Right cardiac atrium (tissue), 5 donors: ENCODE measurements around the gene TMEM225B. TPM values are rescaled to one million over a fixed set of nuclear protein-coding genes. Genes with fewer than 3 reads are reported as not detected.
"Not testable (repeated sequence)": the region's sequence is repeated elsewhere in the genome, so short reads cannot be mapped to it uniquely, and the experiment has no call there.

ENCODE experiments used
- ATAC-seq, 2 donors: fragments of 200-7000 bp; cut with Tn5 transposase; one replicate each; pipeline versions ENCODE4 v1.8.0 to v1.9.1; 2020; ENCODE audit warnings: moderate library complexity in 2 of 2, mild to moderate bottlenecking in 1 of 2
- DNase-seq, 3 donors: peaks; one replicate each; pipeline ENCODE4 v3.0.0-alpha.2; 2020
- H3K27ac ChIP-seq: one replicate; pipeline ENCODE4 v1.5.1; 2013; ENCODE audit warnings: mild to moderate bottlenecking, low read length, control low read depth, moderate library complexity
- H3K27me3 ChIP-seq: one replicate; pipeline ENCODE4 v1.6.1; 2013; ENCODE audit not compliant: control insufficient read depth, insufficient read depth
- H3K4me1 ChIP-seq: one replicate; pipeline ENCODE4 v1.6.1; 2013; ENCODE audit warnings: low read length; ENCODE audit not compliant: control insufficient read depth, insufficient read depth
- H3K4me3 ChIP-seq: one replicate; pipeline ENCODE4 v1.5.1; 2013; ENCODE audit warnings: low read length, control low read depth
- H3K9me3 ChIP-seq: one replicate; pipeline ENCODE4 v1.6.1; 2013; ENCODE audit warnings: low read length; ENCODE audit not compliant: control insufficient read depth
- WGBS: extraction: QIAGEN DNeasy Blood & Tissue Kit; methylation state at CpG from one replicate; pipeline ENCODE4 v1.1.7; 2013; 5-methylcytosine and 5-hydroxymethylcytosine counted together
- intact Hi-C, 4 donors: fragments of 100-400 bp; cut with DNase I; formaldehyde crosslinking; loops; one replicate each; pipeline versions ENCODE4 v1.11.0 to v1.14.0; 2022 to 2023
- polyA plus RNA-seq: library from polyadenylated mRNA; stranded (reverse); fragments of 200-250 nt; gene quantifications from one replicate; pipeline ENCODE4 v1.2.3, GENCODE V29; 2013
- total RNA-seq, 4 donors: library from RNA; stranded (reverse); fragmentation: NEBNext Ultra II Directional; extraction: Animal tissue kit (Norgen Biotek cat#: 25700); gene quantifications; one replicate each; pipeline ENCODE4 v1.2.1, GENCODE V29; 2021
- donor health status: healthy with polysubstance abuse.
- donor health status: DM: no; HTN: yes; CAD: no.
- donor health status: DM: no; HTN: no; CAD: no.
- donor health status: DM: no; HTN: yes; CAD: no; lungs with severe emphysema.
- donor health status: DM: yes; HTN: yes; CAD: no.

The TMEM225B gene
- total and polyA plus RNA-seq, 5 donors = 0.21 to 0.41 (median 0.37) TPM

GRCh38 chr7:99559175-99559915 lies 38.7 kb upstream of the TMEM225B start:
- Histone ChIP-seq H3K27ac (peak overlapping the region; percentile 88), H3K4me3 (peak overlapping the region; percentile 54), H3K9me3 (no peaks in the 10 kb centered on the region), H3K27me3 (no peaks in the 10 kb centered on the region), H3K4me1 (peaks cover 2% of the 10 kb centered on the region)
- DNase-seq (no peak), ATAC-seq (no peak)
- WGBS = 27% methylated on average over 31 of the region's 31 CpGs
- intact Hi-C loops = loop anchor here in 1 of 4 donors (10.0 kb wide), 1 partner anchor 55 kb away; the partner anchor contains the start of genes ZKSCAN5 and ZNF394

GRCh38 chr7:99560834-99561736 lies 37.0 kb upstream of the TMEM225B start:
- WGBS = 92% methylated on average over 7 of the region's 7 CpGs
- Histone ChIP-seq H3K4me1 (peaks cover 2% of the 10 kb centered on the region), H3K9me3 (no peaks in the 10 kb centered on the region), H3K27ac (no peak overlapping the region), H3K27me3 (no peaks in the 10 kb centered on the region), H3K4me3 (no peak overlapping the region)
- no peak for ATAC-seq
- DNase-seq = no peak
- intact Hi-C loops = no loop called here

GRCh38 chr7:99561737-99562051 lies 36.4 kb upstream of the TMEM225B start:
- peaks cover 2% of the 10 kb centered on the region for H3K4me1 ChIP-seq
- intact Hi-C loops = no loop called here
- H3K27me3 ChIP-seq = no peaks in the 10 kb centered on the region
- 95% methylated on average over 2 of the region's 2 CpGs for WGBS
- H3K27ac ChIP-seq = no peak overlapping the region
- DNase-seq (no peak), ATAC-seq (no peak)
- H3K4me3 ChIP-seq = no peak overlapping the region
- no peaks in the 10 kb centered on the region for H3K9me3 ChIP-seq

GRCh38 chr7:99562114-99562784 lies 35.8 kb upstream of the TMEM225B start:
- H3K27ac ChIP-seq = no peak overlapping the region
- 78% methylated on average over 9 of the region's 9 CpGs for WGBS
- intact Hi-C loops = no loop called here
- ATAC-seq (no peak), DNase-seq (no peak)
- H3K9me3 ChIP-seq = no peaks in the 10 kb centered on the region
- H3K27me3 ChIP-seq = no peaks in the 10 kb centered on the region
- H3K4me3 ChIP-seq = no peak overlapping the region
- H3K4me1 ChIP-seq = peaks cover 2% of the 10 kb centered on the region

GRCh38 chr7:99562832-99563231 lies 35.2 kb upstream of the TMEM225B start:
- H3K27ac ChIP-seq = no peak overlapping the region
- intact Hi-C loops = no loop called here
- 56% methylated on average over 2 of the region's 2 CpGs for WGBS

GRCh38 chr7:99563650-99564049 lies 34.4 kb upstream of the TMEM225B start:
- H3K27me3 ChIP-seq = no peaks in the 10 kb centered on the region
- no peak for DNase-seq
- H3K27ac ChIP-seq = no peak overlapping the region
- no peak for ATAC-seq
- peaks cover 2% of the 10 kb centered on the region for H3K4me1 ChIP-seq
- no peaks in the 10 kb centered on the region for H3K9me3 ChIP-seq
- 84% methylated on average over 10 of the region's 10 CpGs for WGBS
- no peak overlapping the region for H3K4me3 ChIP-seq
- intact Hi-C loops = no loop called here

More at GRCh38 chr7:99562832-99563231, 35.2 kb upstream of the TMEM225B start:
- no peaks in the 10 kb centered on the region for H3K9me3 ChIP-seq
- H3K4me3 ChIP-seq = no peak overlapping the region
- ATAC-seq (no peak), DNase-seq (no peak)
- peaks cover 2% of the 10 kb centered on the region for H3K4me1 ChIP-seq
- H3K27me3 ChIP-seq = no peaks in the 10 kb centered on the region

- WGBS = 97% methylated on average over 7 of the region's 7 CpGs
- H3K4me1 ChIP-seq, H3K9me3 ChIP-seq, ATAC-seq, H3K27ac ChIP-seq, H3K4me3 ChIP-seq, intact Hi-C loops, DNase-seq, H3K27me3 ChIP-seq: not testable (repeated sequence)
Observed at GRCh38 chr7:99568770-99569169, 29.3 kb upstream of the TMEM225B start.

- WGBS = 85% methylated on average over 3 of the region's 3 CpGs
- DNase-seq (no peak), ATAC-seq (no peak)
- Histone ChIP-seq H3K27me3 (no peaks in the 10 kb centered on the region), H3K4me1 (no peaks in the 10 kb centered on the region), H3K9me3 (no peaks in the 10 kb centered on the region), H3K4me3 (no peak overlapping the region), H3K27ac (no peak overlapping the region)
- intact Hi-C loops = no loop called here
Observed at GRCh38 chr7:99571768-99572167, 26.3 kb upstream of the TMEM225B start.

GRCh38 chr7:99573257-99573656 lies 24.8 kb upstream of the TMEM225B start:
- Histone ChIP-seq H3K27ac (no peak overlapping the region), H3K9me3 (no peaks in the 10 kb centered on the region), H3K4me3 (no peak overlapping the region), H3K27me3 (no peaks in the 10 kb centered on the region), H3K4me1 (peaks cover 2% of the 10 kb centered on the region)
- intact Hi-C loops = no loop called here
- ATAC-seq = no peak
- WGBS = 83% methylated on average over 1 of the region's 1 CpG
- no peak for DNase-seq

- no peak for DNase-seq
- Histone ChIP-seq H3K4me3 (no peak overlapping the region), H3K27me3 (no peaks in the 10 kb centered on the region), H3K27ac (no peak overlapping the region), H3K9me3 (no peaks in the 10 kb centered on the region), H3K4me1 (peaks cover 2% of the 10 kb centered on the region)
- intact Hi-C loops = no loop called here
- WGBS = 72% methylated on average over 3 of the region's 3 CpGs
- ATAC-seq = no peak
Observed at GRCh38 chr7:99576251-99576650, 21.8 kb upstream of the TMEM225B start.
